Psoas muscle (tissue), 8 donors: ENCODE results near the gene RPL23. TPM values are rescaled to one million over a fixed set of nuclear protein-coding genes. Genes with fewer than 3 reads are reported as not detected.
A peak's percentile ranks its signal among the peaks of the same experiment; 100 is the strongest.

Experiments
- ATAC-seq, 4 donors: fragments of 200-7000 bp; cut with Tn5 transposase; one replicate each; pipeline ENCODE4 v1.9.1; 2020; ENCODE audit warnings: moderate library complexity in 3 of 4, mild to moderate bottlenecking in 2 of 4
- DNase-seq, 2 donors: peaks; one replicate each; pipeline ENCODE4 v3.0.0-alpha.2; 2020
- H3K27ac ChIP-seq: fragments of 200-600 bp; one replicate; pipeline ENCODE4 v1.8.0; 2022
- H3K27me3 ChIP-seq, 3 donors: fragments of 200-600 bp in 1 of 3; one replicate each; pipeline versions ENCODE4 v1.6.1 to v1.8.0; 2013 to 2022; ENCODE audit warnings: low read length in 2 of 3, mild to moderate bottlenecking in 2 of 3, moderate library complexity in 1 of 3; ENCODE audit not compliant: insufficient read depth in 3 of 3
- H3K36me3 ChIP-seq, 2 donors: fragments of 200-600 bp in 1 of 2; one replicate each; pipeline versions ENCODE4 v1.6.1 to v1.8.0; 2013 to 2022; ENCODE audit warnings: low read depth in 1 of 2, mild to moderate bottlenecking in 1 of 2, moderate library complexity in 1 of 2; ENCODE audit not compliant: insufficient read depth in 1 of 2
- H3K4me1 ChIP-seq: fragments of 200-600 bp; one replicate; pipeline ENCODE4 v1.8.0; 2022
- H3K4me3 ChIP-seq: fragments of 200-600 bp; one replicate; pipeline ENCODE4 v1.8.0; 2022; ENCODE audit warnings: mild to moderate bottlenecking
- H3K9me3 ChIP-seq: fragments of 200-600 bp; one replicate; pipeline ENCODE4 v1.8.0; 2022
- WGBS, 3 donors: extraction: QIAGEN DNeasy Blood & Tissue Kit; methylation state at CpG; one replicate each; pipeline versions ENCODE4 v1.1.6 to v1.1.7; 2013; 5-methylcytosine and 5-hydroxymethylcytosine counted together
- intact Hi-C, 2 donors: fragments of 100-400 bp; cut with DNase I; formaldehyde crosslinking; loops; one replicate each; pipeline versions ENCODE4 v1.11.0 to v1.14.2; 2022
- polyA plus RNA-seq, 3 donors: library from polyadenylated mRNA; stranded (reverse); fragments of 200-250 nt; gene quantifications; one replicate each; pipeline ENCODE4 v1.2.3, GENCODE V29; 2013
- total RNA-seq, 4 donors: library from RNA; stranded (reverse); fragmentation: NEBNext Ultra II Directional in 2 of 4; extraction: Animal tissue kit (Norgen Biotek cat#: 25700) in 2 of 4; gene quantifications; one replicate each; pipeline versions ENCODE4 v1.2.1 to v1.2.4, GENCODE V29; 2021 to 2023
- TF ChIP-seq, protein P1 (sequence below): fragments of 200-600 bp; IDR thresholded peaks from one replicate; pipeline ENCODE4 v1.8.0; 2022; ENCODE audit warnings: antibody characterized with exemption
- donor health status: healthy with polysubstance abuse.
- donor health status: DM: no; HTN: no; CAD: no; lungs with moderate emphysema.
- donor health status: Bipolar disorder and iron deficiency.
- donor health status: healthy.
- donor health status: DM: yes; HTN: yes; CAD: no.
- donor health status: DM: no; HTN: no; CAD: no.
- donor health status: DM: no; HTN: no; CAD: no.
- donor health status: DM: yes; HTN: yes; CAD: no.

The RPL23 gene
- total and polyA plus RNA-seq, 7 donors: 816 to 2,332 (median 1,006) TPM

GRCh38 chr17:38875477-38876075 lies 22.1 kb upstream of the RPL23 start:
- WGBS, 3 donors: 60 to 65% (median 64%) methylated on average over 5 of the region's 5 CpGs
- H3K4me3 ChIP-seq: no peak overlapping the region

DNA sequence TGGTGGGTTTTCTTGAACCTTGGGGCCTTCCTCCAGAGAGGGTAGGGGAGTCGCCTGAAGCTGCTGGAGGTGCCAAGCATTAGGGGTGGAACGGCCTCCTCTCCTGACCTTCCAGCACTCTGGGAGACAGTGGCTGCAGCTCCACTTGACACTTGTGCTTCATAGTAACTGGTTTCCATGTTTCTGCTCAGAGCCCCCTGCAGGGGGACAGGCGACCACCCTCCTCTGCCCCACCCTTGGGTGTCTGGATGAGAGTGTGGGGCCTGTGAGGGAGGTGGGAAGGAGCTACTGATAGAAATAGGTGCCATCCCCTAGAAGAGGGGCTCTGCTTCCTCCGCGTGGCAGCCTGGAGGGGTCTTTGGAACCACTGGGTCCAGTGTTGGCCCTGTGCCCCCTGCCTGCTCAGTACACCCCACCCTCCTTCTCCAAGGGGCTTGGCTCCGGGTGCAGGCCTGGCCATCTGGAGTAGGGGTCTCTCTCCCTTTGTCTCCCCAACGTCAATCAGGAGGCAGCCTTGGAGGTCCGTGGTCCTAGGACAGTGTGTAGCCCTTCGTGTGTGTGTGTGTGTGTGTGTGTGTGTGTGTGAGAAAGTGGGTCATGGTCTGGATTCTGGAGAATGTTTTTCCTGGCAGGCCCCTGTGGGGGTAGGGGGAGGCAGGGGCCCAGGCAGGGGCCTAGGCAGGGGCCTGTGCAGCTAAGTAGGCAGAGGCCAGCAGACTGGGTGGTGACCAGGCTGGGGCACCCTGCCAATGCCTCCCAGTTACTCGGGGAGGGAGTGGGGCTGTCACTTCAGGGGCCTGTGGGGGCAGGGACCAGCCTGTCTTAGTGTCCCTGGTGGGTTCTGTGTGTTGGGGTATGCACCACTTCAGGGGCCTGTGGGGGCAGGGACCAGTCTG lies 21.2 kb upstream of the RPL23 start:
- H3K4me1 ChIP-seq: peaks cover 42% of the 10 kb centered on the region
- H3K4me3 ChIP-seq: no peak overlapping the region
- TF ChIP-seq, protein P1, sequence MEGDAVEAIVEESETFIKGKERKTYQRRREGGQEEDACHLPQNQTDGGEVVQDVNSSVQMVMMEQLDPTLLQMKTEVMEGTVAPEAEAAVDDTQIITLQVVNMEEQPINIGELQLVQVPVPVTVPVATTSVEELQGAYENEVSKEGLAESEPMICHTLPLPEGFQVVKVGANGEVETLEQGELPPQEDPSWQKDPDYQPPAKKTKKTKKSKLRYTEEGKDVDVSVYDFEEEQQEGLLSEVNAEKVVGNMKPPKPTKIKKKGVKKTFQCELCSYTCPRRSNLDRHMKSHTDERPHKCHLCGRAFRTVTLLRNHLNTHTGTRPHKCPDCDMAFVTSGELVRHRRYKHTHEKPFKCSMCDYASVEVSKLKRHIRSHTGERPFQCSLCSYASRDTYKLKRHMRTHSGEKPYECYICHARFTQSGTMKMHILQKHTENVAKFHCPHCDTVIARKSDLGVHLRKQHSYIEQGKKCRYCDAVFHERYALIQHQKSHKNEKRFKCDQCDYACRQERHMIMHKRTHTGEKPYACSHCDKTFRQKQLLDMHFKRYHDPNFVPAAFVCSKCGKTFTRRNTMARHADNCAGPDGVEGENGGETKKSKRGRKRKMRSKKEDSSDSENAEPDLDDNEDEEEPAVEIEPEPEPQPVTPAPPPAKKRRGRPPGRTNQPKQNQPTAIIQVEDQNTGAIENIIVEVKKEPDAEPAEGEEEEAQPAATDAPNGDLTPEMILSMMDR: no peak
- no peak overlapping the region for H3K27ac ChIP-seq
- H3K27me3 ChIP-seq: no peaks in the 10 kb centered on the region
- 40 to 52% (median 43%) methylated on average over 10 of the region's 10 CpGs for WGBS, 3 donors
- H3K36me3 ChIP-seq: peaks cover 0 to 15% of the 10 kb centered on the region in 2 donors
- intact Hi-C loops: loop anchor here in 1 of 2 donors (5.0 kb wide), 1 partner anchor 33 kb away; no protein-coding TSS in a partner anchor
- DNase-seq (peak in 1 of 2 donors; percentile 36), ATAC-seq (no peak)
- no peaks in the 10 kb centered on the region for H3K9me3 ChIP-seq

More at GRCh38 chr17:38875477-38876075, 22.1 kb upstream of the RPL23 start:
- no peaks in the 10 kb centered on the region for H3K9me3 ChIP-seq
- H3K27ac ChIP-seq: no peak overlapping the region
- H3K36me3 ChIP-seq: peaks cover 0 to 15% of the 10 kb centered on the region in 2 donors
- intact Hi-C loops: no loop called here
- H3K27me3 ChIP-seq: no peaks in the 10 kb centered on the region
- no peak for DNase-seq
- peaks cover 50% of the 10 kb centered on the region for H3K4me1 ChIP-seq
- ATAC-seq: no peak
- TF ChIP-seq, protein P1: no peak

- H3K9me3 ChIP-seq: no peaks in the 10 kb centered on the region
- ATAC-seq (no peak), DNase-seq (no peak)
- no peaks in the 10 kb centered on the region for H3K27me3 ChIP-seq
- TF ChIP-seq, protein P1: no peak
- WGBS, 3 donors: 48 to 56% (median 49%) methylated on average over 9 of the region's 9 CpGs
- peaks cover 35% of the 10 kb centered on the region for H3K4me1 ChIP-seq
- H3K4me3 ChIP-seq: peak overlapping the region; percentile 93
- intact Hi-C loops: loop anchor here in 1 of 2 donors (5.0 kb wide), 1 partner anchor 33 kb away; no protein-coding TSS in a partner anchor
- H3K27ac ChIP-seq: no peak overlapping the region
- peaks cover 0 to 12% of the 10 kb centered on the region in 2 donors for H3K36me3 ChIP-seq
These were observed 20.3 kb upstream of the RPL23 start for GRCh38 chr17:38873640-38874380.

GRCh38 chr17:38872671-38873385 lies 19.3 kb upstream of the RPL23 start:
- H3K27me3 ChIP-seq: no peaks in the 10 kb centered on the region
- WGBS, 3 donors: 47 to 53% (median 48%) methylated on average over 9 of the region's 9 CpGs
- intact Hi-C loops: loop anchor here in 1 of 2 donors (5.0 kb wide), 1 partner anchor 34 kb away; no protein-coding TSS in a partner anchor
- H3K4me1 ChIP-seq: peaks cover 35% of the 10 kb centered on the region
- no peak for DNase-seq
- peak overlapping the region; percentile 85 for H3K27ac ChIP-seq
- TF ChIP-seq, protein P1: no peak
- peak overlapping the region; percentile 93 for H3K4me3 ChIP-seq
- ATAC-seq: no peak
- no peaks in the 10 kb centered on the region for H3K9me3 ChIP-seq
- H3K36me3 ChIP-seq: peaks cover 0 to 2% of the 10 kb centered on the region in 2 donors
